ENCODE results near the gene PPY. TPM values are rescaled to one million over a fixed set of nuclear protein-coding genes. Genes with fewer than 3 reads are reported as not detected.
A peak's percentile ranks its signal among the peaks of the same experiment; 100 is the strongest.

The PPY gene
- total and polyA plus RNA-seq, 2 donors (not counting 1 experiment from before 2014, with no cell fraction given) = not detected

DNA sequence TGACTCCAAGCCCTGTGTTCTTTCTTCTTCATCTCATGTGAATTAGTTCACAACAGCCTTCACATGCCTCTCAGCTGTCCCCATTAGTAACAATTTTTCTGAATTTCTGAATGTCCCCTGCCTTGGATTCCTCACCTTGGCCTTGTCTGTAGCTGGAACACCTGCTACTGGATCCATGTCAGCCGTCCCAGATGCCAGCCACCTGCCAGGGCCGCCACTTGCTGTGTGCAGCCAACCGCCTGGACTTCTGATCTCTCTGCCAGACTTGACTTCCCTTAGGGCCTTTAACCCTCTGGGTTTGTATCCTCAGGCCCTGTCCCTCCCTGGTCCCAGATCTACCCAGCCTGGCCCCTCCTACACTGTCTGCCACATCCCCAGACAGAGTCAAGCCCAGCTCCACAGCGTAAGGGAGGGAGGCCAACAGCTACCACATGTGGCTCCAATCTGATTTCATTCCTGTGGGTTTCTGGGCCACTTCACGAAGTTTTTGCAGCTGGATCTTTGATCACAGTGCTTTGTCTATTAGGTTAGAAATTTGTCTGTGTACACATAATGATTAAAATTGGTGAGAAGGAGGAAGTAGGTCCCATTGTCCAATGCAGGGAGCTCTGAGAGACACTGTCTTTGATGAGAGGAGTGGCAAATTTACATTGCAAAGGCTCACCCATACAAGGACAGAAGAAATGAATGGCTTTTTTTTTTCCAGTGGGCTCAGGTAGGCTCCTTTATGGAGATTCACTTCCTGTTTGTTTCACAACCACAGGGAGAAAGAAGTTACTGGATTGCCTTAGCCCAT lies 50.2 kb downstream of the PPY start:
- Histone ChIP-seq H3K79me2 (ENCODE audit: control insufficient read depth, insufficient read depth, low read length) (no peaks in the 10 kb centered on the region), H4K20me1 (ENCODE audit: control insufficient read depth, extremely low read depth, insufficient read depth, low read length) (no peaks in the 10 kb centered on the region)
- DNase-seq (ENCODE audit: low read depth in 2 of 2) = peak in 1 of 2 donors; percentile 53

More for the DNA sequence above, 50.2 kb downstream of the PPY start:
- Histone ChIP-seq H3K9ac (ENCODE audit: insufficient read depth, low read length) (no peak overlapping the region), H2AFZ (ENCODE audit: low read length) (no peak overlapping the region), H3K4me3 (replicated peaks in 1 of 4; ENCODE audit: control extremely low read depth in 1 of 4, insufficient read depth in 1 of 4, low read depth in 3 of 4, low read length in 4 of 4) (no peak overlapping the region), H3K4me2 (ENCODE audit: extremely low read depth, insufficient read depth, low read length) (no peak overlapping the region), H3K36me3 (ENCODE audit: control insufficient read depth, insufficient read depth, low read length) (no peaks in the 10 kb centered on the region), H3K4me1 (ENCODE audit: control insufficient read depth, extremely low read depth, insufficient read depth, low read length) (no peaks in the 10 kb centered on the region), H3K27ac (ENCODE audit: insufficient read depth, low read length) (no peak overlapping the region), H3K27me3 (ENCODE audit: control insufficient read depth, insufficient read depth, low read length) (no peaks in the 10 kb centered on the region), H3K9me3 (ENCODE audit: control insufficient read depth, insufficient read depth, low read depth, low read length) (no peaks in the 10 kb centered on the region)
- no peak for TF ChIP-seq EZH2 (IDR thresholded peaks at IDR 0.05; ENCODE audit: low read length, missing control alignments)
- TF ChIP-seq, protein P1, sequence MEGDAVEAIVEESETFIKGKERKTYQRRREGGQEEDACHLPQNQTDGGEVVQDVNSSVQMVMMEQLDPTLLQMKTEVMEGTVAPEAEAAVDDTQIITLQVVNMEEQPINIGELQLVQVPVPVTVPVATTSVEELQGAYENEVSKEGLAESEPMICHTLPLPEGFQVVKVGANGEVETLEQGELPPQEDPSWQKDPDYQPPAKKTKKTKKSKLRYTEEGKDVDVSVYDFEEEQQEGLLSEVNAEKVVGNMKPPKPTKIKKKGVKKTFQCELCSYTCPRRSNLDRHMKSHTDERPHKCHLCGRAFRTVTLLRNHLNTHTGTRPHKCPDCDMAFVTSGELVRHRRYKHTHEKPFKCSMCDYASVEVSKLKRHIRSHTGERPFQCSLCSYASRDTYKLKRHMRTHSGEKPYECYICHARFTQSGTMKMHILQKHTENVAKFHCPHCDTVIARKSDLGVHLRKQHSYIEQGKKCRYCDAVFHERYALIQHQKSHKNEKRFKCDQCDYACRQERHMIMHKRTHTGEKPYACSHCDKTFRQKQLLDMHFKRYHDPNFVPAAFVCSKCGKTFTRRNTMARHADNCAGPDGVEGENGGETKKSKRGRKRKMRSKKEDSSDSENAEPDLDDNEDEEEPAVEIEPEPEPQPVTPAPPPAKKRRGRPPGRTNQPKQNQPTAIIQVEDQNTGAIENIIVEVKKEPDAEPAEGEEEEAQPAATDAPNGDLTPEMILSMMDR (conservative IDR thresholded peaks at IDR 0.05 in 1 of 2, IDR thresholded peaks at IDR 0.05 in 1 of 2; ENCODE audit: low read depth in 1 of 2, low read length in 2 of 2) = no peak

Other genes starting within 250 kb of the PPY start
- not detected in 2 replicates for gene SOST, start 183.7 kb downstream of the PPY start, total RNA-seq
- gene SOST, start 183.7 kb downstream of the PPY start, polyA plus RNA-seq = not detected in 2 replicates
- gene DUSP3, start 163.5 kb downstream of the PPY start, total RNA-seq = 43.4 and 51.2 TPM in 2 replicates
- gene DUSP3, start 163.5 kb downstream of the PPY start, polyA plus RNA-seq = 54.0 and 55.9 TPM in 2 replicates
- gene CFAP97D1, start 162.0 kb downstream of the PPY start, total RNA-seq = under 0.01 TPM in 1 of 2 replicates, not detected in the other
- gene CFAP97D1, start 162.0 kb downstream of the PPY start, polyA plus RNA-seq = 0.02 and 0.03 TPM in 2 replicates
- gene MPP3, start 109.3 kb downstream of the PPY start, total RNA-seq = 4.4 and 6.9 TPM in 2 replicates
- 4.6 and 5.7 TPM in 2 replicates for gene MPP3, start 109.3 kb downstream of the PPY start, polyA plus RNA-seq
- not detected in 2 replicates for gene CD300LG, start 95.3 kb downstream of the PPY start, total RNA-seq
- not detected in 2 replicates for gene CD300LG, start 95.3 kb downstream of the PPY start, polyA plus RNA-seq
- gene MPP2, start 34.9 kb downstream of the PPY start, total RNA-seq = 1.3 and 2.1 TPM in 2 replicates
- gene MPP2, start 34.9 kb downstream of the PPY start, polyA plus RNA-seq = 1.2 and 1.9 TPM in 2 replicates
- gene PYY, start 11.5 kb upstream of the PPY start, total RNA-seq = 0.33 TPM in 1 of 2 replicates, not detected in the other
- gene PYY, start 11.5 kb upstream of the PPY start, polyA plus RNA-seq = not detected in 2 replicates
- gene NAGS, start 62.1 kb upstream of the PPY start, total RNA-seq = 3.3 and 7.4 TPM in 2 replicates
- gene NAGS, start 62.1 kb upstream of the PPY start, polyA plus RNA-seq = 0.58 and 0.95 TPM in 2 replicates
- gene TMEM101, start 72.5 kb upstream of the PPY start, total RNA-seq = 99.4 and 107 TPM in 2 replicates
- gene TMEM101, start 72.5 kb upstream of the PPY start, polyA plus RNA-seq = 26.0 and 32.3 TPM in 2 replicates
- 21.8 and 25.6 TPM in 2 replicates for gene LSM12, start 124.2 kb upstream of the PPY start, total RNA-seq
- 79.3 and 86.4 TPM in 2 replicates for gene LSM12, start 124.2 kb upstream of the PPY start, polyA plus RNA-seq
- 12.3 and 40.0 TPM in 2 replicates for gene G6PC3, start 128.3 kb upstream of the PPY start, total RNA-seq
- 76.1 and 113 TPM in 2 replicates for gene G6PC3, start 128.3 kb upstream of the PPY start, polyA plus RNA-seq
- gene HDAC5, start 181.2 kb upstream of the PPY start, total RNA-seq = 66.8 and 125 TPM in 2 replicates
- gene HDAC5, start 181.2 kb upstream of the PPY start, polyA plus RNA-seq = 31.3 and 35.1 TPM in 2 replicates
- gene HROB, start 199.5 kb upstream of the PPY start, total RNA-seq = 1.0 and 1.5 TPM in 2 replicates
- 1.8 and 4.7 TPM in 2 replicates for gene HROB, start 199.5 kb upstream of the PPY start, polyA plus RNA-seq
- gene ASB16, start 228.2 kb upstream of the PPY start, total RNA-seq = under 0.01 and 0.17 TPM in 2 replicates
- gene ASB16, start 228.2 kb upstream of the PPY start, polyA plus RNA-seq = 0.07 TPM in 1 of 2 replicates, not detected in the other
- gene TMUB2, start 244.5 kb upstream of the PPY start, total RNA-seq = 36.2 and 45.4 TPM in 2 replicates
- gene TMUB2, start 244.5 kb upstream of the PPY start, polyA plus RNA-seq = 33.1 and 37.3 TPM in 2 replicates